Fibroblast of peridontal ligament (primary cell): ENCODE measurements around the gene SLC27A5.
"Not testable (repeated sequence)": the region's sequence is repeated elsewhere in the genome, so short reads cannot be mapped to it uniquely, and the experiment has no call there.

Experiments
- DNase-seq: peaks from one replicate; pipeline ENCODE4 v3.0.0-alpha.2; 2010; ENCODE audit errors: extremely low read depth

Gene SLC27A5

GRCh38 chr19:58522709-58523108, 10.9 kb upstream of the SLC27A5 start:
- DNase-seq, result no peak

- no peak for DNase-seq
These were observed 9.9 kb upstream of the SLC27A5 start for GRCh38 chr19:58521651-58522050.

- no peak for DNase-seq
These were observed 8.4 kb upstream of the SLC27A5 start for GRCh38 chr19:58520257-58520599.

- DNase-seq, result peak; percentile 96
These were observed 7.8 kb upstream of the SLC27A5 start, which contains the start of gene ZBTB45 for GRCh38 chr19:58519355-58520256. Gene ZBTB45 (minus strand): TSS chr19:58519810. CDS start chr19:58517673, 2,137 bp downstream.

- peak; percentile 71 for DNase-seq
These were observed 7.2 kb upstream of the SLC27A5 start for GRCh38 chr19:58519087-58519354.

- DNase-seq, result no peak
These were observed 6.7 kb upstream of the SLC27A5 start for GRCh38 chr19:58518256-58519086.

GRCh38 chr19:58516964-58517833, 5.4 kb upstream of the SLC27A5 start:
- no peak for DNase-seq

- no peak for DNase-seq
These were observed 4.5 kb upstream of the SLC27A5 start for GRCh38 chr19:58516246-58516836.

GRCh38 chr19:58515259-58515658, 3.5 kb upstream of the SLC27A5 start:
- DNase-seq, result no peak

- no peak for DNase-seq
These were observed 2.8 kb upstream of the SLC27A5 start for GRCh38 chr19:58514564-58515022.

GRCh38 chr19:58513694-58514563, 2.1 kb upstream of the SLC27A5 start:
- DNase-seq, result peak; percentile 78

GRCh38 chr19:58513213-58513693, 1.5 kb upstream of the SLC27A5 start:
- no peak for DNase-seq

- DNase-seq, result no peak
These were observed 1.5 kb downstream of the SLC27A5 start for GRCh38 chr19:58510084-58510862.

GRCh38 chr19:58509731-58510083, 2.1 kb downstream of the SLC27A5 start:
- DNase-seq, result no peak

GRCh38 chr19:58507602-58508223, 4.1 kb downstream of the SLC27A5 start:
- DNase-seq, result not testable (repeated sequence)

- DNase-seq, result no peak
These were observed 11.6 kb downstream of the SLC27A5 start for GRCh38 chr19:58500242-58500641.

GRCh38 chr19:58499021-58499927, 12.5 kb downstream of the SLC27A5 start:
- peak; percentile 98 for DNase-seq
